ENCODE data around the gene IFFO2.

IFFO2 gene

DNA sequence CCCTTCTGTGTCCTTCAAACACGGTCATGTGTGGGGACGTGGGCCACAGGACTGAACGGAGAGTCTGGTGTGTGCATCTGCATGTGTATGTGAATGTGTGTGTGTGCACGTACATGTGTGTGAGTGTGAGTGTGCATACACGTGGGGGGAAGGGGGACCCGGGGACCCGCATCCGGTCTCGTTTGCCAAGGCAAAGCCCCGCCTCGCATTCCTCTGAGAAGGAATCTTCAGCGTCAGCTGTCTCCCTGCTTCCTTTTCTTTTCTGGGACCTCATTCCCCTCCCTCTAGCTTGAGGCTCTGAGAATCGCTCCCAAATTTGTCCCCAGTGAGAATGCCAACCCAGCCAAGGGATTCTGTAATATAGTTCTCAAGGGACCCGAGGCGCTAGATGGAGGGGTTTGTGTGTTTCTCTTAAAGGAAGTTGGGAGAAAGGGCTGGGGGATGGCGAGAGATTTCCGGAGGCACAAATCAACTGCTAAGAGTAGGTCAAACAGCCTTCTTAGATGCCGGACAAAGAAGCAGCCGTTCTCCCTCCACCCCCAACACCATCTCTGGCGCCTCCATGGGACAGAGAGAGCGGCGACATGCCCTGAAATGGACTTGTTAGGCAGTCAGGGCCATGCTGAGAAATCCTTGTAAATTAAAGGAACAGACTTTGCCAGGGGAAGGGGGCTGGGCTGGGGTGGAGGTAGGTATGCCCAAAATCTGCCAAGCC, 6.6 kb downstream of the IFFO2 start:
- peak in 1 of 2 experiments; percentile 8 for DNase-seq

- DNase-seq: no peak
Measured at GRCh38 chr1:18948913-18949685, 7.4 kb downstream of the IFFO2 start.

DNA sequence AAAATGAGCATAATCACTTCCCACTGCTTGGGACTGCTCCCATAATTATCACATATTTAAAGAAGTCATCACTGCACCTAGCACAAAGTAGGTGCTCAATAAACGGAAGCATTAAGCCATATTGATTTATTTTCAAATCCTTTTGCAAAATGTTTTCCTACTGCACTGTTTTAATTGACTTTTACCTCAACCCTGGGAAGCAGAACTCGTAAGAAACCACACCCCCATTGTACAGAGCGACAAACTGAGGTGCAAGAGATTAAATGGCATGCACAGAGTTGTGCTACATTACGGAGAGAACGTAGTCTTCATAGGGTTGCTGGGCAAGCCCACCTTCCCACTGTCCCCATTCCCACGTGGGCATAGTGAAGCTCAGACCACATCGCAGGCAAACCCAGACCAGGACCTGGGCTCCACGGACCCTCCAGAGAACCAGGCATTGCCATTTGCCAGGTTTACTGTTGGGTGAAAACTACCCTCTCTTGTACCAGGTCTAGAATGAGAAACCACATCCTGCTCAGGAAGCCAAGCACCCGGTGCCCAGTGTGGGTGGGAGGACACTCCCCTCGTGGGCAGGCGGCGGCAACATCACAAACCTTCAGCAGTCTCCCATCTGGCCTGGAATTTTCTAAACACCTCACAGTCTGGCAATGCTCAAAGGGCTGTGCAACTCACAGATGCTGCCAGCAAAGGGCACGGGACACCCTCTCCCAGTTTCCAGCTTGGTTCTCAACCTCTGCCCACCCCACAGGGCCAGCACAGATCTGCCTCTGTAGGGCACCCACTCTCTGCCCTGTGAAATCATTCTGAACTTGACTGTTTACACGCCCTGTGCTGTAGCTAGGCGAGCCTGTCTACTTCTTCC, 8.2 kb downstream of the IFFO2 start:
- DNase-seq: peak in 1 of 2 experiments; percentile 23

- no peak for DNase-seq
Measured at GRCh38 chr1:18947570-18947969, 8.9 kb downstream of the IFFO2 start.

DNA sequence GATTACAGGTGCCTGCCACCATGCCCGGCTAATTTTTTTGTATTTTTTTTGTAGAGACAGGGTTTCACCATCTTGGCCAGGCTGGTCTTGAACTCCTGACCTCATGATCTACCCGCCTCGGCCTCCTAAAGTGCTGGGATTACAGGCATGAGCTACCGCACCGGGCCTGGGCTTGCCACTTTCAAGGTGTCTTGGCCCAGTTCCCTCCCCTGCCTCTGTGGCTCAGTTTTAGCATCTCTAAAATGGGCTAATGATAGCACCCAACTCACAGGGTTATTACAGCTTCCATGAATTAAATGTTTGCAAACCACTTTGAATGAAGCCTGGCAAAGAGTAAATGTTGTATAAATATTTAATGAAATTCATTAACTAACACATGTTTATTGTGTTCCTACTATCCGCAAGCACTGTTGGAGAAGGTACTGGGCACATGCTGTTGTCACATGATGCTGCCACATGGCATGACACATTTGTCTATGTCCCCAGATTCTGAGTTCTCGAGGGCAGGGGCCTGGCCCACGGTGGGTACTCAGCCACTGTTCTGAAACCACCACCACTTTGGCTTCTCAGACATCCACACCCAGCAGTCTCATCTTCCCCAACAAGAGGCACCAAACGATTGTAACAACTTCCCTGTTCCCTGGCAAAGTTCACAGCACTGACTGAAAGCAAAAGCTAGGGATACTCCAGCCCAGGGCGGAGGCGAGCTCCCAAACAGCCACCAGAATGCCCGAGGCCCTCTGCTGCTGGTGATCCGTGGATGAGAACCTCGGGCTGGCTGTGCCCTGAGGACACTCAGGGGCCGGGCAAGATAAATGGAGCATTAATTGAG, 9.7 kb downstream of the IFFO2 start:
- DNase-seq: no peak

GRCh38 chr1:18945401-18945849, 11.1 kb downstream of the IFFO2 start:
- no peak for DNase-seq

DNA sequence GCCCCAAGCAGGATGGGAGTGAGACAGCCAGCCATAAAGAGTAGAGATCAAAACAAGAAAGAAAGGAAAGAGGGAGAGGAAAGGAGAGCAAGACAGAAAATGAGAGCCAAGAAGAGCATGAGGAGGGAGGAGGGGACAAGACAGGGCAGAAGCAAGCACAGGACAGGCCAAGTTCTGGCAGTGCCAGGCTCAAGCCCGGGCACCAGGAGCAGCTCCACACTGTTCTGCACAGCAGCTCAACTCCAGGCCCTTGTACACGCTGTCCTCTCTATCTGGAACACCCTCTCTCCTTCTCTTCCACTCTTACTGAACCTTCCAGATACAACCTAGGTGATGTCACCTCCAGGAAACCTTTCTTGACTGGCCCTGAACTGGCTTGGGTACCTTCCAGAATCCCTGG, 11.7 kb downstream of the IFFO2 start:
- DNase-seq: no peak

DNA sequence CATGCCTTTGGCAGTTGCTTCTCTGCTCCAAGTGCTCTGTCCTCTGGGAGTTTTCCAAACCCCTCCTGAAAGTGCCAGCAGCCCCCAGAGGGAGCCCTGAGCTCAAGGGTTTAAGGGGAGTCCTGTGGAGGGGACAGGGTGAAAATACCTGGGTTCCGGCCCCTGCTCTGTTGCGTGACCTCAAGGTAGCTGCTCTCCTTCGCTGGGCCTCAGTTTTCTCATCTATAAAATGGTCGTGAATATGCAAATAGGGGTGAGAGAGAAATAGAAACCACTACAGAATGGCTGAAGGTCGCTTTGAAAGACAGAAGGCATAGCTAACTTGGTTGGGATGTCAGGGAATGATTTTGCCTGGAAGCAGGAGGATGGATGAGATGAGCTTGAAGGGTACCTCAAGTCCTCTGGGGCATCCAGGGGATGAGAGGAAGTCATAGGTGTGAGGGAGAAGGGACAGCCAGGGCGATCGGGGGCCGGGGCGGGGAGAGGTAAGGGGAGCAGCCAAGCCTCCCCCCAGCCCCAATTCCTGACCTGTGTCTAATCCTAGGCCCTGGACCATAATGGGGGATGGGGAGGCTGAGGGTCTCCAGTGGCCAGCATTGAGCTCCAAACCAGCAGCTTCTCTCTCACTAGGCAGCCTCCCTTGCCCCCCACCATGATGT, 12.4 kb downstream of the IFFO2 start:
- no peak for DNase-seq

DNA sequence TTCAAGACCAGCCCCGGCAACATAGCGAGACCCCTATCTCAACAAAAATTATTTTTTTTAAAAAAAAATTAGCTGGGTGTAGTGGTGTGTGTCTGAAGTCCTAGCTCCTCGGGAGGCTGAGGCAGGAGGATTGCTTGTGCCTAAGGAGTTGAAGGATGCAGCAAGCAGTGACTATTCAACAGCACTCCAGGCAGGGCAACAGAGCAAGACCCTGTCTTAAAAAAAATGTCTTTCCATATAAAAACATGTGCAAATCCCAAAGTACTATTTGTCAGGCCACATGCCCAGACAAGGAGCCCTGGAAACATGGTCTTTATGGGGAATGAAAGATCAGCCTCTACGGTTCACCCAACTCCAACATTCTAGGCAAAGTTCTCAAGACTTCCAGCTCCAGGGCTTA, 13.3 kb downstream of the IFFO2 start:
- DNase-seq: no peak

- DNase-seq: no peak
Measured at GRCh38 chr1:18942340-18942739, 14.1 kb downstream of the IFFO2 start.

DNA sequence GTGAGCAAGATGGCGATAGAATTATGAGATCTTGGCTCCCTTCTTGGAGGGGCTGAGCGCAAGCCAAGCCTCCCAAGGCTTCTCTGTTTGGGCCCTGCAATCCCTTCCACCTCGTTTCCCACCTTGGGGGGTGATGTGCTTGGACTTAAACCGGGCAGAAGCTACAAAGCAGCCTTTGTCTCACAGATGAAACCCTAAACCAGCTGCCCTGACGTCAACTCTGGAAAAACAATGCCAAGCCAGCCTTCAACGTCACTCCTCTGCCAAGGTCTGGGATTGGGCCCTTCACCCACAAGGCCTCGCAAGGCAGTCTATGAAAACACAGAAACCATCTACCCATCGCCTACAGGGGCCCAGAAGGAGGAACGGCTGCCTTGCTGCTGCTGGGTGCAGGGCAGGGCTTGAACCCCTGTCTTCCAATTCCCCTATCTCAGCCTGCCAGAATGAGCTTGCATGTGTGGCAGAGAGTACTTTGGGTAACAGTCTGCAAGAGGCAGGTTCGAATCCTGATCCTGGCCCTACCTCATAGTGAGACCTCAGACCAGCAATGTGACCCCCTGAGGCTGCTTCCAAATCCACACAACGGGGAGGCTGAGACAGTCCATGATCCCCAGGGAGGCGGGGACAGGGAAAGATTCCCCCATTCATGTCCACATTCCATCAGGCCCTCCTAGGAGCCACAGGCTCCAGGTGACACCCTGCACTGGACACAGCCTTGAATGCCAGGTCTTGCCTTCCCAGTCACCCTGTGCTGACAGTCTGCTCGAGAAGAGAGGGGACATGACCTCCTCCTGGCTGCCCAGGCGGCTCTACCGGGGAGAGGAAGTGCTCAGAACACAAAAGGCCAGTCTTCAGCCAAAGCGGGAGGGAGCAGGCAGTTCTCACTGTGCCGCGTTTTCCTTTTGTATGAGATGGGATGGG, 15.0 kb downstream of the IFFO2 start:
- no peak for DNase-seq

DNA sequence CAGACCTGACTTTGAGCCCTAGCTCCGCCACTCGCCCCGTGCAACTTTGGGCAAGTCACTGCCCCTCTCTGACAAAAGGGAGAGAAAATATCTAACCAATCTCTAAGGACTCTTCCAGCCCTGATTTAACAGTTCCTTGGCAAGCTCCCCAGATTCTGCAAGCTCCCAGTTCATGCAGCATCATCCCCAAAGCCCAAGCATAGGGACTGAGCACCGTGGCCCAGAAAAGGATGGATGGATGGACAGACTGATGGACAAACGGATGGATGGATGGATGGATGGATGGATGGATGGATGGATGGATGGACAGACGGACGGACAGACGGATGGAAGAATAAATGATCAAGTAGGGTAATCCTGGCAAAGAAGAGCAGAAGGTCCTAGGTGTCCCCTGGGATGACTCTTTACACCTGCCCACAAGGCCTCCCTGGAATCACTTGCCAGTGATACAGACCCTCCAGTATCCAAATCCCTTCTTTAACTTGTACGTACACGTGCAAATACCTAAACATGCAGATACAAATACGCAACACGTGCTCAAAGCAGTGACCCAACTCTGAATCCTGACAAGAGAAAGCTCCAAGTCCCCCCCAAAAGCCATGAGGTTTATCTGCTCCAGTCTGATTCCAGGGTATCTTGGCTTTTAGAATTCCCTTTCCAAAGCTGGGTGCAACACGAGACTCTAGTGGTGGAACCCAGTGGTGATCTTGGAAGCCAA, 16.0 kb downstream of the IFFO2 start:
- no peak for DNase-seq

DNA sequence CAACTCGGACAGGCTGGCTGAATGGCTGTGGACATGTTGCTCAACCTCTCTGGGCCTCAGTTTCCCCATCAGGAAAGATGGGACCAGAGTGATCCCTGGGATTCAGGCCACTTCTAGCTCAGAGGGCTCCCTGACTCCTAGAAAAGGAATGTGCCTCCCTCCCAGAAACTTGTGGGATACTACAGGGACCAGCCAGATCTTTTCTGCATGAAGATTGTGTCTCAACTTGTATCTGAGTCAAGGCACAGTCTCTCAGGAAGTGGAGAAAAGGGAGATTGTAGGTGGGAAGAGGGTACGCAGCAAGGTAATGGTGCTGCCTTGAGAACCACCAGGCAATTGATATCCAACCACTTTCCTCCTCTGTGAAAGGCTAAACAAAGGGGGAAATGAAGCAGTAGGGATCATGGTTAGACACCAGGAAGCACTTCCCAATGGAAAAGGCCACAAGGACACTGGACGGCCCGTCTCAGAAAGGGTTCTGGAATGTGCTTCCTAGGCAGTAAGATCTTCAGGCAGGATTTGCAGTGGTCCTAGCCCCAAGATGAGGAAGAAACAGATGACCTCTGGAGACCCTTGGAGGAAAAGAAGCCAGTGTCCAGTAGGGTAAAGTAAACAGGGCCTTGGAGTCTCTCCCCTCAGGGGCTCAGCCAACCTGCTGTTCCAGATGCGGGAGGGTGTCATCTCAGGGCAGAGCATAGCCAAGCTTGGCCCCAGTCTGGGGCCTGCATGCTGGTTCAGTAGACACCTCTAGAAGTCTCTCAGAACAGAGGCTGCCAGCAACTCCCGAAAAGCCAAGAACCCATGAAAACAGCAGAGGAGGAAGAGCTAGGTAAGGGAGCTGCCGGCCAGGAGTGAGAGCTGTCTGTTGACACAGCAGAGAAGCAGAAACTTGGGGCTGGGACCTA, 16.8 kb downstream of the IFFO2 start:
- DNase-seq: no peak

- no peak for DNase-seq
Measured at GRCh38 chr1:18938707-18939070, 17.8 kb downstream of the IFFO2 start.

GRCh38 chr1:18938008-18938706, 18.3 kb downstream of the IFFO2 start:
- no peak for DNase-seq

GRCh38 chr1:18937539-18937938, 18.9 kb downstream of the IFFO2 start:
- no peak for DNase-seq

- no peak for DNase-seq
Measured at GRCh38 chr1:18936814-18937481, 19.5 kb downstream of the IFFO2 start.

DNA sequence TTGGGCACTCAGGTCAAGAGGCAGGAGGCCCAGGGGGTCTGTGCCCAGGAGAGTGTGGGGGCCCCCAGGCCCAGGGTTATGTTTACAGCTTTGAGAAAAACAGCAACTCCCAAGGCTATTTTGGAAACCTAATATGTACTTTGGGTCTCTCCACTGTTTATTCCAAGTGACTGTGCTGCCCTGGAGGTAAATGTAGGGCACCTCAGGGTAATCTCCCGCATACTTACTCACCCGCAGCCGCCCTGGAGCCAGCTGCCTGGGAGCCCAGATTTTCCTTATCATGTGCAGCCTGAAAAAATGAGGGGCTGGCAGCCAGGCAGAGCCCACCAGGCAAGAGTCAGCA, 20.0 kb downstream of the IFFO2 start:
- no peak for DNase-seq
